GM12878 (cell line): ENCODE measurements around the gene HSD17B14.

ENCODE experiments used
- EZH2 ChIP-seq: IDR thresholded peaks from 2 replicates; pipeline ENCODE4 v1.6.1; 2012; ENCODE audit warnings: low read depth, mild to moderate bottlenecking, control low read depth, inconsistent platforms, low read length, borderline replicate concordance; ENCODE audit not compliant: control insufficient read depth
- POLR2A ChIP-seq: IDR thresholded peaks from 2 replicates; pipeline ENCODE4 v1.6.1; 2011; ENCODE audit warnings: low read depth, mild to moderate bottlenecking, low read length
- POLR2AphosphoS5 ChIP-seq: IDR thresholded peaks from 2 replicates; pipeline ENCODE4 v1.6.1; 2011; ENCODE audit warnings: mild to moderate bottlenecking, low read length, inconsistent platforms
- RAD21 ChIP-seq: IDR thresholded peaks from 2 replicates; pipeline ENCODE4 v1.6.1; 2011; ENCODE audit warnings: mild to moderate bottlenecking, low read depth, low read length, moderate library complexity; ENCODE audit not compliant: insufficient read depth
- SUPT20H ChIP-seq: IDR thresholded peaks from 2 replicates; pipeline ENCODE4 v1.6.1; 2011; ENCODE audit warnings: low read depth, mild to moderate bottlenecking, low read length, moderate library complexity, borderline replicate concordance; ENCODE audit not compliant: control insufficient read depth
- TAF1 ChIP-seq: IDR thresholded peaks from 2 replicates; pipeline ENCODE4 v1.6.1; 2011; ENCODE audit warnings: mild to moderate bottlenecking, low read depth, low read length, borderline replicate concordance
- TF ChIP-seq, protein P1 (sequence below), 3 experiments: IDR thresholded peaks in 2 of 3; conservative IDR thresholded peaks in 1 of 3; 2 replicates each; pipeline ENCODE4 v1.5.1; 2011; ENCODE audit warnings: low read depth in 3 of 3, low read length in 3 of 3, mild to moderate bottlenecking in 3 of 3, control low read depth in 2 of 3, moderate library complexity in 2 of 3, inconsistent platforms in 1 of 3, mixed read lengths in 1 of 3; ENCODE audit not compliant: control insufficient read depth in 2 of 3, insufficient read depth in 1 of 3; ENCODE audit errors: extremely low read depth in 1 of 3

DNA sequence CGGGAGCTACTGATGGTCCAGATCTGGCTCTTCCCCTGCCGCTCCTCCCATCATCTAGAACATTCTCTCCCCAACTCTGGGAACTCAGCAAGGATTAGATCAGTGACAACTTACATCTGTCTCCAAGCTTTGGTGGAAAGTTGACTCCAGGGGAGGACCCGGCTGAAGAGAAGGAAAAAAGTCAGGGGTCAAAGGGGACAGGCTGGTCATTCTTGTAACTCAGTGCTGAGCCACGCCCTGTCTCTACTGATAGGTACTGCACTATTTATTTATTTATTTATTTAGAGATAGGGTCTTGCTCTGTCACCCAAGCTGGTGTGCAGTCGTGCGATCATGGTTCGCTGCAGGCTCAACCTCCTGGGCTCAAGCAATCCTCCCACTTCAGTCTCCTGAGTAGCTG is 17.8 kb upstream of the HSD17B14 start:
- TF ChIP-seq EZH2 (no peak), POLR2AphosphoS5 (no peak), TAF1 (no peak), SUPT20H (no peak), RAD21 (no peak), POLR2A (no peak)
- TF ChIP-seq, protein P1, sequence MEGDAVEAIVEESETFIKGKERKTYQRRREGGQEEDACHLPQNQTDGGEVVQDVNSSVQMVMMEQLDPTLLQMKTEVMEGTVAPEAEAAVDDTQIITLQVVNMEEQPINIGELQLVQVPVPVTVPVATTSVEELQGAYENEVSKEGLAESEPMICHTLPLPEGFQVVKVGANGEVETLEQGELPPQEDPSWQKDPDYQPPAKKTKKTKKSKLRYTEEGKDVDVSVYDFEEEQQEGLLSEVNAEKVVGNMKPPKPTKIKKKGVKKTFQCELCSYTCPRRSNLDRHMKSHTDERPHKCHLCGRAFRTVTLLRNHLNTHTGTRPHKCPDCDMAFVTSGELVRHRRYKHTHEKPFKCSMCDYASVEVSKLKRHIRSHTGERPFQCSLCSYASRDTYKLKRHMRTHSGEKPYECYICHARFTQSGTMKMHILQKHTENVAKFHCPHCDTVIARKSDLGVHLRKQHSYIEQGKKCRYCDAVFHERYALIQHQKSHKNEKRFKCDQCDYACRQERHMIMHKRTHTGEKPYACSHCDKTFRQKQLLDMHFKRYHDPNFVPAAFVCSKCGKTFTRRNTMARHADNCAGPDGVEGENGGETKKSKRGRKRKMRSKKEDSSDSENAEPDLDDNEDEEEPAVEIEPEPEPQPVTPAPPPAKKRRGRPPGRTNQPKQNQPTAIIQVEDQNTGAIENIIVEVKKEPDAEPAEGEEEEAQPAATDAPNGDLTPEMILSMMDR (IDR thresholded peaks at IDR 0.05 in 2 of 3, conservative IDR thresholded peaks at IDR 0.05 in 1 of 3; ENCODE audit: control insufficient read depth in 2 of 3, extremely low read depth in 1 of 3, insufficient read depth in 1 of 3, low read depth in 3 of 3, low read length in 3 of 3): no peak
